Sigmoid colon (tissue), 4 donors: ENCODE results near the gene KLC4.

Source experiments
- EP300 ChIP-seq, 4 donors: sonication (generic); formaldehyde crosslinking; IDR thresholded peaks; one replicate each; pipeline ENCODE4 v1.6.1; 2017; ENCODE audit warnings: antibody characterized with exemption in 4 of 4
- POLR2AphosphoS5 ChIP-seq, 4 donors: sonication (generic); formaldehyde crosslinking; IDR thresholded peaks; one replicate each; pipeline ENCODE4 v1.6.1; 2017; ENCODE audit warnings: antibody characterized with exemption in 4 of 4

- TF ChIP-seq POLR2AphosphoS5 (IDR thresholded peaks at IDR 0.05) (no peak), EP300 (IDR thresholded peaks at IDR 0.05) (no peak)
These were observed 60.8 kb downstream of the KLC4 start for GRCh38 chr6:43120101-43120763.
